HG03159 (cell line): ENCODE measurements around the gene SEMA5A.

Experiments used
- ATAC-seq: cut with Tn5 transposase; IDR thresholded peaks from one replicate; pipeline ENCODE4 v1.9.1; 2021; ENCODE audit warnings: mild to moderate bottlenecking, moderate library complexity; ENCODE audit not compliant: unreplicated experiment

The SEMA5A gene

GRCh38 chr5:9551567-9552537, 6.0 kb upstream of the SEMA5A start:
- ATAC-seq: no peak

GRCh38 chr5:9549941-9550340, 4.1 kb upstream of the SEMA5A start:
- no peak for ATAC-seq

- no peak for ATAC-seq
These were observed 1.5 kb upstream of the SEMA5A start for GRCh38 chr5:9547122-9547947.

GRCh38 chr5:9545136-9545991, 511 bp downstream of the SEMA5A start:
- peak; percentile 16 for ATAC-seq

GRCh38 chr5:9544502-9545135, 1.3 kb downstream of the SEMA5A start:
- ATAC-seq: peak; percentile 69

GRCh38 chr5:9544056-9544455, 1.8 kb downstream of the SEMA5A start:
- no peak for ATAC-seq

- ATAC-seq: no peak
These were observed 2.5 kb downstream of the SEMA5A start for GRCh38 chr5:9543311-9543920.

- ATAC-seq: no peak
These were observed 5.1 kb downstream of the SEMA5A start for GRCh38 chr5:9540791-9541190.

GRCh38 chr5:9538504-9538903, 7.4 kb downstream of the SEMA5A start:
- no peak for ATAC-seq

- no peak for ATAC-seq
These were observed 8.4 kb downstream of the SEMA5A start for GRCh38 chr5:9537223-9538141.

- ATAC-seq: no peak
These were observed 9.2 kb downstream of the SEMA5A start for GRCh38 chr5:9536717-9537116.

GRCh38 chr5:9534881-9535517, 10.9 kb downstream of the SEMA5A start:
- no peak for ATAC-seq

GRCh38 chr5:9533562-9534364, 12.1 kb downstream of the SEMA5A start:
- ATAC-seq: no peak

- ATAC-seq: no peak
These were observed 12.8 kb downstream of the SEMA5A start for GRCh38 chr5:9533096-9533495.

GRCh38 chr5:9529513-9529912, 16.4 kb downstream of the SEMA5A start:
- no peak for ATAC-seq

- ATAC-seq: no peak
These were observed 16.8 kb downstream of the SEMA5A start for GRCh38 chr5:9529041-9529480.

- no peak for ATAC-seq
These were observed 20.9 kb downstream of the SEMA5A start for GRCh38 chr5:9524941-9525340.
